Nephron progenitor cell (in vitro differentiated cells): ENCODE measurements around the gene MUC7.

Source experiments
- DNase-seq: peaks from one replicate; pipeline ENCODE4 v3.0.0; 2021
- H3K27ac Mint-ChIP-seq: 2 replicates; pipeline ENCODE4 v1.8.0; 2021; ENCODE audit warnings: mild to moderate bottlenecking, moderate library complexity, mixed read lengths
- H3K27me3 Mint-ChIP-seq: 2 replicates; pipeline ENCODE4 v1.8.0; 2021; ENCODE audit warnings: mild to moderate bottlenecking, low read depth, mixed read lengths; ENCODE audit not compliant: poor library complexity
- H3K36me3 Mint-ChIP-seq: 2 replicates; pipeline ENCODE4 v1.8.0; 2021; ENCODE audit warnings: low read depth, mixed read lengths
- H3K4me1 Mint-ChIP-seq: 2 replicates; pipeline ENCODE4 v1.8.0; 2021; ENCODE audit warnings: mixed read lengths
- H3K4me3 Mint-ChIP-seq: 2 replicates; pipeline ENCODE4 v1.8.0; 2021; ENCODE audit warnings: mild to moderate bottlenecking, moderate library complexity, mixed read lengths
- H3K9me3 Mint-ChIP-seq: 2 replicates; pipeline ENCODE4 v1.8.0; 2021; ENCODE audit warnings: mild to moderate bottlenecking, moderate library complexity, mixed read lengths
- CTCF ChIP-seq: fragments of 200-600 bp; sonication (generic); IDR thresholded peaks from 2 replicates; pipeline ENCODE4 v1.5.0; 2021; ENCODE audit warnings: antibody characterized with exemption

MUC7 gene

GRCh38 chr4:70504733-70505132 is 32.7 kb downstream of the MUC7 start:
- Mint-ChIP-seq H3K4me3 (no peak overlapping the region), H3K9me3 (no peaks in the 10 kb centered on the region), H3K4me1 (no peaks in the 10 kb centered on the region), H3K36me3 (no peaks in the 10 kb centered on the region), H3K27me3 (peaks cover 3% of the 10 kb centered on the region), H3K27ac (no peak overlapping the region)
- DNase-seq: no peak
- no peak for TF ChIP-seq CTCF

- H3K4me3 Mint-ChIP-seq: no peak overlapping the region
- peak; percentile 78 for DNase-seq
- H3K9me3 Mint-ChIP-seq: no peaks in the 10 kb centered on the region
- TF ChIP-seq CTCF: peak; percentile 96
- H3K27me3 Mint-ChIP-seq: peaks cover 2% of the 10 kb centered on the region
- no peak overlapping the region for H3K27ac Mint-ChIP-seq
- no peaks in the 10 kb centered on the region for H3K36me3 Mint-ChIP-seq
- H3K4me1 Mint-ChIP-seq: no peaks in the 10 kb centered on the region
These were observed 33.3 kb downstream of the MUC7 start for GRCh38 chr4:70505151-70505748.

GRCh38 chr4:70508801-70509200 is 36.8 kb downstream of the MUC7 start:
- H3K4me3 Mint-ChIP-seq: no peak overlapping the region
- H3K36me3 Mint-ChIP-seq: no peaks in the 10 kb centered on the region
- no peak for TF ChIP-seq CTCF
- no peak for DNase-seq
- no peak overlapping the region for H3K27ac Mint-ChIP-seq
- peaks cover 6% of the 10 kb centered on the region for H3K27me3 Mint-ChIP-seq
- H3K9me3 Mint-ChIP-seq: no peaks in the 10 kb centered on the region
- no peaks in the 10 kb centered on the region for H3K4me1 Mint-ChIP-seq

GRCh38 chr4:70511365-70511764 is 39.4 kb downstream of the MUC7 start:
- Mint-ChIP-seq H3K27me3 (peaks cover 12% of the 10 kb centered on the region), H3K4me3 (no peak overlapping the region), H3K4me1 (no peaks in the 10 kb centered on the region)

GRCh38 chr4:70515367-70516250 is 43.6 kb downstream of the MUC7 start:
- no peaks in the 10 kb centered on the region for H3K4me1 Mint-ChIP-seq
- DNase-seq: no peak
- no peaks in the 10 kb centered on the region for H3K36me3 Mint-ChIP-seq
- H3K27me3 Mint-ChIP-seq: peaks cover 13% of the 10 kb centered on the region
- H3K4me3 Mint-ChIP-seq: no peak overlapping the region
- TF ChIP-seq CTCF: no peak
- H3K9me3 Mint-ChIP-seq: no peaks in the 10 kb centered on the region
- H3K27ac Mint-ChIP-seq: no peak overlapping the region

More at GRCh38 chr4:70511365-70511764, 39.4 kb downstream of the MUC7 start:
- TF ChIP-seq CTCF: no peak
- H3K27ac Mint-ChIP-seq: no peak overlapping the region
- no peak for DNase-seq
- H3K9me3 Mint-ChIP-seq: no peaks in the 10 kb centered on the region
- H3K36me3 Mint-ChIP-seq: no peaks in the 10 kb centered on the region
